Activated CD8-positive, alpha-beta memory T cell treated with anti-CD3 and anti-CD28 coated beads for 24 hours (primary cell): ENCODE measurements around the gene CCDC142.

Experiments
- DNase-seq: peaks from one replicate; pipeline ENCODE4 v3.0.0-alpha.2; 2020

CCDC142 gene, protein sequence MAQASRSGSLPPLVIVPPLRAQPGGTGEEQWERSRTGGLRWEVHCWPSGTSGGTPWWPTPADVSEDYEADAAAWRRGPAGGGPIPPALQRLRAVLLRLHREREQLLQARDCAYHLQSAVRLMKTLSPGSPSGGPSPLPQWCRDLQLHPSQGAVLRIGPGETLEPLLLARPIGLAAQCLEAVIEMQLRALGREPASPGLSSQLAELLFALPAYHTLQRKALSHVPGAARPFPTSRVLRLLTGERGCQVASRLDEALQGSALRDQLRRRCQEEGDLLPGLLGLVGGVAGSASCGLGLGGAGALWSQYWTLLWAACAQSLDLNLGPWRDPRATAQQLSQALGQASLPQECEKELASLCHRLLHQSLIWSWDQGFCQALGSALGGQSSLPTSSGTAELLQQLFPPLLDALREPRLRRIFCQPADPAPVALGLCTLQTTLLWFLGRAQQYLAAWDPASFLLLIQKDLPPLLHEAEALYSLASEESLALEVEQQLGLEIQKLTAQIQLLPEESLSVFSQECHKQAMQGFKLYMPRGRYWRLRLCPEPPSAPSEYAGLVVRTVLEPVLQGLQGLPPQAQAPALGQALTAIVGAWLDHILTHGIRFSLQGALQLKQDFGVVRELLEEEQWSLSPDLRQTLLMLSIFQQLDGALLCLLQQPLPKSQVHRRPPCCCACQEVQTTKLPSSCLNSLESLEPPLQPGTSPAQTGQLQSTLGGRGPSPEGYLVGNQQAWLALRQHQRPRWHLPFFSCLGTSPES

DNA sequence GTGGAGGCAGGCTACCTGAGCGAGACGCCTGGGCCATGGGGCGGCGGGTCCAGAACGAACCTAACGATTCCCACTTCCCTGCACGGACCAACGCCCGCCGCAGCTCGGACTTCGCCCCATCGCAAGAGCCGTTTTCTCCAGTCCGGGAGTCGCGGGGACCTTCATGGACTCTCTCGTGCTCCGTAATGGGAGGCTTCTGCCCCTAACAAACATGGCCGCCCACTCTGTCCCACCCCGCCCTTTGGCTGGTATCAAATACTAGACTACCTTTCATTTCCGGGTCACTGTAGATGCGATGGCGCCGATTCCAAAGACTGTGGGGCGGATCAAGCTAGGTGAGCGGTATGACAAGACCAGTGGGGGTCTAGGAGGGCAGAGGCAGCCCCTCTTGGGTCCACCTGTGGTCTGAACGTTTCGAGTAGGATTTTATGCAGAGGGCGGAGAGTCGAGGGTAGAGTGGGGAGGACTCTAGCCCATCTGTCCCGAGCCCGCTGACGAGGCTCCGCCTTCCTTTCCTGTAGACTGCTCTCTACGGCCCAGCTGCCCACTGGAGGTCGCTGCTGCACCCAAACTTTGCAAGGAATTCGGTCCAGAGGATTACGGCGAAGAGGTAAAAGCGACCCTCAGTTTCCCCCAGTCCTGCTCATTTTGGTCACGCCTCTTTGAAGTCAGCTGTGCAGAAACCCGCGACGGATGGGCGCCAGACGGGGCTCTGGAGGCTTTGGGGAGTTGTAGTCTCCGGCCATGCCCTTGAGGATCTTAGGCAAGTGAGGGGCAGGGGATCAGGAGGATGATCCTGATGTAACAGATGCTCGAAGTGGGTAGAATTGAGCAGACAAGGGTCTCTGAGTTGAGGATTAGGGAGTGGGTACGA is at the start of gene CCDC142, which contains the start of gene TTC31:
Gene CCDC142, minus strand, starts transcription at position 198 of the 874 bp plus-strand sequence. Its CDS starts 161 bp downstream, at position 37.
Gene TTC31, plus strand, starts transcription at position 281 of the 874 bp plus-strand sequence. Its CDS starts 15 bp downstream, at position 296.
- DNase-seq: peak; percentile 96

DNA sequence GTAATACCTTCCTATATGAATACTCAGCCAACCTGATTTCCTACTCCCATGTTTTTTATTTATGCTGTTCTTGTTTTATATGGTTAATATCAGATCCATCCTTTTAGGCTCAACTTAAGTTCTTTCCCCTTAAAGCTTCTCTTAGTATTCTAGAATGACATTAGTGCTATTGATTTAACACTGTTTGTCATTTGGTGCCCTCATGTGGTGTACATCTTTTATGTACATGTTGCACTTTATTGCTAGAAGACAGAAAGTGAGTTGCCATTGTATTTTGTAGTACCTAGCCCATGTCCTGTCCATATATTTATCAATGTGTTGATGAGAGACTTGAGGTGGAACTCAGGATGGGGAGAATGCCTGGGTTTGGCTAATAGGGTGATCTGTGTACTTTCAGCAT is 49.4 kb upstream of the CCDC142 start:
- DNase-seq: no peak

DNA sequence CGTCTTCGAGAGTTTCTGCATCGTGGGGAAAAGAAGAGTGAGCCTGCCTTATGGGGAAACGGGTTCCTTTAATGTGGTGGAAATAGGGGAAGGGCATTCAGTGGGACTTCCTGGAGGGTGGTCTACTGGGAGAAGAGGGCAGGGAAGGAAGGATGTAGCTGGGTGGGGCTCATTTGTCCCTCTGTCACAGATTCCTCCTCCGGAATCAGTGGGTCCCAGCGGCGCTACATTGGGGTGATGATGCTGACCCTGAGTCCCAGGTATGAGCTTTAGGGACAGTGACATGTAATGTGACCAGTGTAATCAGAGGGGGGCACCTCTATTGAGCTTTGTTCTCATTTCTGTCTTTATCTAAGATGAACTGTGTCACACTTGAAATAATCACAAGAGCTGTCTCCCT is 48.9 kb upstream of the CCDC142 start:
- no peak for DNase-seq

DNA sequence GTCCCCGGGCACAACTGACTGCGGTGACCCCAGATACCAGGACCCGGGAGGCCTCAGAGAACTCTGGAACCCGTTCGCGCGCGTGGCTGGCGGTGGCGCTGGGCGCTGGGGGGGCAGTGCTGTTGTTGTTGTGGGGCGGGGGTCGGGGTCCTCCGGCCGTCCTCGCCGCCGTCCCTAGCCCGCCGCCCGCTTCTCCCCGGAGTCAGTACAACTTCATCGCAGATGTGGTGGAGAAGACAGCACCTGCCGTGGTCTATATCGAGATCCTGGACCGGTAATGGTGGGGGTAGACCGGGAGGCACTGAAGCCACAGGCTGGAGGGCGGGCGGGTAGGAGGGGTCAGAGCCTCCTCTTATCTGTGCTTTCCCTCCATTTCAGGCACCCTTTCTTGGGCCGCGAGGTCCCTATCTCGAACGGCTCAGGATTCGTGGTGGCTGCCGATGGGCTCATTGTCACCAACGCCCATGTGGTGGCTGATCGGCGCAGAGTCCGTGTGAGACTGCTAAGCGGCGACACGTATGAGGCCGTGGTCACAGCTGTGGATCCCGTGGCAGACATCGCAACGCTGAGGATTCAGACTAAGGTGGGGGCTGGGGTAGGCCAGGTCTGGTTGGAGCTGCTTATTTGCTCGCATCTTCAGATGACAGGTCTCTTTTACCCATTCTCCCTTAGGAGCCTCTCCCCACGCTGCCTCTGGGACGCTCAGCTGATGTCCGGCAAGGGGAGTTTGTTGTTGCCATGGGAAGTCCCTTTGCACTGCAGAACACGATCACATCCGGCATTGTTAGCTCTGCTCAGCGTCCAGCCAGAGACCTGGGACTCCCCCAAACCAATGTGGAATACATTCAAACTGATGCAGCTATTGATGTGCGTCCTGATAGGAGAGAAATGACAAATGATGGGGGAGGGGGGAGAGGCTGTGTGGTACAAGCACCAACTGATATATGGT is 47.7 kb upstream of the CCDC142 start:
- DNase-seq: peak; percentile 82

DNA sequence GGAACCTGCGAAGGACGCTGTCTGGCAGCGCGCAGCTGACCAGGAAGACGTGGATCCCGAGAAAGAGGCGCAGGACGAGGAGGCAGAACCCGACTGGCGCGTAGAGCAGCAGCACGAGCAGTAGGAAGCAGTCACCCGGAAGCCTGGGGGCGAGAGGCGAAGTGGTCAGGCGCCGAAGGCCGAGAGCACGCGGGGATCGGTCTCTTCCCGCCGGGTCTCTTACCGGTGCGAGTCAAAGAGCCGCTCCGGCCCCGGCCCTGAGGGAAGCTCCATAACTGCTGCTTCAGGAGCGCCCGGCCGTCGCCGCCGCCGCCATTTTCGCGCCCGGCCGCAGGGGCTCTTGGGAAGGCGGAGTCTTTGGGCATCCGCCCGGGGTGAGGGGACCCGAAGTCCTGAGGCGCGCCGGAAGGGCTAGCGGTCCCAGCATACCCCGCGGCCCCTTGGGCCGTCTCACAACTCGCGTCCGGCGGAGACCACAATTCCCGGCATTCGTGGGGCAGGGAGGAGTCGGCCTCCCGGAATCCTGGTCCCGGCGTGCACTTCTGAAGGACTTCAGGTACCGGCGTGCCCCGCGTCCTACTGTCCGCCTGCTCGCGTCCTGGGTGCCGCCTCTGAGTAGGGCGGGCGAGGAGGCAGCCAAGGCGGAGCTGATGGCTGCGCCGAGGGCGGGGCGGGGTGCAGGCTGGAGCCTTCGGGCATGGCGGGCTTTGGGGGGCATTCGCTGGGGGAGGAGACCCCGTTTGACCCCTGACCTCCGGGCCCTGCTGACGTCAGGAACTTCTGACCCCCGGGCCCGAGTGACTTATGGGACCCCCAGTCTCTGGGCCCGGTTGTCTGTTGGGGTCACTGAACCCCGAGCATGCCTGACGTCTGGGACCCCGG is 46.8 kb upstream of the CCDC142 start, which contains the start of the genes AUP1 and HTRA2:
Gene AUP1, minus strand, starts transcription at position 350 of the 882 bp plus-strand sequence. Its CDS starts 77 bp downstream, at position 273.
Gene HTRA2, plus strand, starts transcription at position 577 of the 882 bp plus-strand sequence. Its CDS starts 74 bp downstream, at position 651.
- peak; percentile 96 for DNase-seq

DNA sequence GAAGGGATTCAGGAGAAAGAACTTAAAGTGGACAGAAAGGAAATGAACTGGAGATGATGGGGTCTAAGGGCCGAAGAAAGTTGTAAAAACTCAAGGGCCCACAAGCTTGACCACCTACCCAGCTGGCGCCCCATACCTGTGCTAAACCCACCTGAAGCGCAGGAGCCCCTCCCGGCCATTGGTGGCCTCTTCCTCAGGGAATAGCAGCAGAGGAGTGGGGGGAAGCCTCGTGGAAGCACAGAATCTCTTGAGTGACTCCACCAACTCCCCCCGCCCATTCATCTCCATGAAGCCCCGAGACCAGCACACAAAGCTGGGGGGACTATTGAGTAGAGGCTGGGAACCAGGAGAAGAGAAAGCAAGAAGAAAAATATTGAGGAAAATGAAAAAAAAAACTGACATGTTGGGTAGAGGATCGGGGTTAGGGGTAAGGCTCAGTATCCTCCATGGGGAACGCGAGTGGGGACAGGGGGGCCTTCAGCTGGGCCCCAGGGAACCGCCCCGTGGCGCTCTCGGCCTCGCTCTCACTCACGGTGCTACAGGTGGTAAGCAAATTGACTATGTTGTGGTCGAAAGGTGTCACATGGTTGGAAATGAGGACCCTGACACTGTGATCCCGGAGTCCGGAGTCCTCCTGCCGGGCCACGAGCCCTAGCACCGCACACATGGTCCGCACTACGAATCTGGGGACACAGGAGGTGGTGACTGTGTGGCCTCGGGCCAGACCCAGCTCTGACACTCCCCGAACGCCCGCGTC is 46.0 kb upstream of the CCDC142 start:
- no peak for DNase-seq

DNA sequence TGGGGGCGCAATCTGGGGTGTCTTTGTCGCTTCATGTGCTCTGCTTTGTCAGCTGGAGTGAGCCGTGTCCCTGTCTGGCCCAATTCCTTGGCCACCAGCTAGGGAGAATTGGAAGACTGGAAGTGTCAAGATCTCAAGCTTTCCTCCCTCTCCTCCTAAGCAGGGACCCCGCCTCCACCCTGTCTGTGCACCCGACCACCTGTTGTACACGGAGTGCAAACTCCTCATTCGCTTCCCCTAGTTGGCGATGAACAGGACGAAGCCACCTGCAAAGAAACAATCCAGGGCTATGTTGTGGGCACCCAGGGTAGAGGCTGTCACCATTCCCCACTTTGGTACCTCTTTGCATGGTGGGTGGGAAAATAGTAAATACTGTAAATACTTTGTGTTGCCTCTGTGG is 44.9 kb upstream of the CCDC142 start:
- no peak for DNase-seq

DNA sequence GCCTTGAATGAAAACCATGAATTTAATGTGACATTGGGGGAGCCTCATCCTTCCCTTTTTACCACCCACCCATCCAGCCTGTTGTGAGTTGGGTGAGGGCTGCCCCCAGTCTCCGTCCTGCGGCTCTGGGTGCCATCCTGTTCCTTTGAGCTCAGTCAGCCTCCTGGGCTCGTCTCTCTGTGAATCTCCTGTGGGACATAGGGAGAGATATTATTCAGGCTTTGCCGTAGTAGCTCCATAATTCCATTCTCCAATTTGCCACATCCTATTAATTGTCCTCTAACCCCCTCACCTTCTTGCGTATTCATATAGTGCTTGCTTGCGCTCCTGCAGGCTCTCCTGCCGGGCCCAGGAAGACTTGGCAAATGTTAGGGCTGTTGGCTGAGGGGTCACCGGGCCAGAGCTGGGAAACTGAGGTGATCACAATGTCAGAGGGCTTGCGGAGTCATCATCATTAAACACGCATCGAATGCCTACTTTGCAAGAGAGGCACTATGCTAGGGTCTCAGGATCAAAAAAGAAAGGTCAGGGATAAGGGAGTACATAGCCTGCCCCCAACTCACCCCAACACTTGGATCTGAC is 43.9 kb upstream of the CCDC142 start:
- no peak for DNase-seq

DNA sequence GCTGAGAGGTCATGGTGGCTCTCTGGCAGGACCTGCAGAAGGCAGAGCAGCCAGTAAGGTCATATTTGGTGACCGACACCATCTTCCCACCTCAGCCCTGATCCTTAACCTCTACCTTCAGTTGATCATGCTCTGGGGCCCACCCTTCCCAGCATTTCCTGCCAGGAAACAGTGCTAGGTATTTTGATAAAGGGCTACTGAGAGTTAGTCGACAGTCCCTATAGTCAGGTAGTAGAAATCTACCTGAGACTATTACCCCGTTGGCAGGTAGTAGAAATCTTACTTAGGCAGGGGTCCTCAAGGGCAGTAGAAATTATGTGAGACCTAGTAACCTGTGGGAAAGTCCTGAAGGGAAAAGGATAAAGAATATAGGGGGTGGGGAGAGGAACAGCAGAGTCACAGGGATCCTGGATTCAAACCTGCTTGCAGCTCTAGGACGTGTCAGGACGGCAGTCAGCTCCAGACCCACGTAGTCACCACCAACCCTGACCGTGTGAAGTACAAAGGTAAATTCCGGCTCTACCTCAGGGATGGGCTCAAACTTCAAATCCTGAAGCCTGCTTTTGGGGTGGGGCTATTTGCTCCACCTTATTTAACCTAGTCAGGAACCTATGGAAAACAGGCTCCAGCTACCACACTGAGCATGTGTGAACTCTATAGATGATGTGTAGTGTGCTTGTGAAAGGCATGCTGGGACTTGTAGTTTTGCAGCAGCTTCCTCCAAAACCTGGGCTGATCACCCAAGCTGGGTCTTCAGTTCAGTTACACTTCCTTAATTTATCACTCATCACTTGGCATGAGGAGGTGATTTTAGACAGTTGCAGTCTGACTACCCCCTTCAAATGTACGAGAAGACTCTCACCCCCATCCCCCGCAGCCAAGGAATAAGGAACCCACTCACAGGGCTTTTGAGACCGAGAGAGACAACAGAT is 43.2 kb upstream of the CCDC142 start, which contains the start of gene DQX1:
Gene DQX1, minus strand, starts transcription at position 515 of the 932 bp plus-strand sequence. Its CDS starts 502 bp downstream, at position 13.
- no peak for DNase-seq

DNA sequence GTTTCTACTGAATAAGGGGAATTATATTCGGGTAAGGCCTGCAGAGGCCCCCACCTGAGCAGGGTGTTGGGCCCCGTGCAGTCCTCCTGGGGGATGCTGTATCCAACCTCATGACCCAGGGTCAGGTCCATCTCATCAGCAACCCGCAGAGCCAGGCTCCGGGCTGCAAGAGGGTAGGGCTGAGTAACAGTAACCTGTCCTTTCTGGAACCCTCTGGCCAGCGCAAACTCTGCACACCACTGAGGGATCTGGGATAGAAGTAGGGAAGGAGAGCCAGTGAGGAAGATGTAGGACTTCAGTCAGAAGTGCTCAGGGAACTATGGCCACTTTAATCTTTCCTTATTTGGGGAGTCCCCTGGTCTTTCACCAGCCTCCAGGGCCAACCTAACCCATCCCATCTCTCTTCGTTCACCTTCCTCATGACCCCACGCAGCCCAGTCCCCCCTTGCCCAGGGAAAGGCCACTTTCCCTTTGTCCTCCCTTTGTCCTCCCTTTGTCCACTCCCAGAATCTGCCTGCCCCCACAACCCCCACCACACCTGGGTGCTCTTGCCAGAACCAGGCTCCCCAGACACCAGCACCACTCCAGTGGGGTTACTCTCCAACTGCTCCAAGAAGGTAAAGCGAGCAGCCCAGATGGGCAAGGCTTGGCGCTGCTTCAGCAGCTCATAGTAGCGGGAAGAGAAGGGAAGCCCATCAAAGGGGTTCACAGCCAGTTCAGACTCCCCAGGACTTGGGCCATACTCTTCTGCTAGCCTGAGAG is 42.3 kb upstream of the CCDC142 start:
- DNase-seq: no peak

DNA sequence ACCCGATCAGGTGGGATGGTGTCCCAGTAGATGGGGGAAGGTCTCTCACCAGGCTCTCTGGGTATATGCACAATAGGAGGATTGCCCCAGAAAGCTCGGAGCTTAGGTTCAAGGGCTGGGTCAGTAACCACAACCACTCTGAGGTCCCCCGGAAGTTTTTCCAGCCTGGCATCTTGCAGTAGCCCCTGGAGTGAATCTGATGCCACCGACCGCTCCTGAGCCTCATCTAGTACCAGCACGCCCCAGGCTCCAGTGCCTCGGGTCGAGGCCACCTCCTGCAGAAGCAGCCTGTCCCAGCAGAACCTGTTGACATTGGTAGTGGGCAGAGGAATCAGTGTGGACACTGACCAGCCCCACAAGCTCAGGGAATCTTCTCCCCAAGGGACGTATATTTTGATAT is 41.2 kb upstream of the CCDC142 start:
- no peak for DNase-seq

DNA sequence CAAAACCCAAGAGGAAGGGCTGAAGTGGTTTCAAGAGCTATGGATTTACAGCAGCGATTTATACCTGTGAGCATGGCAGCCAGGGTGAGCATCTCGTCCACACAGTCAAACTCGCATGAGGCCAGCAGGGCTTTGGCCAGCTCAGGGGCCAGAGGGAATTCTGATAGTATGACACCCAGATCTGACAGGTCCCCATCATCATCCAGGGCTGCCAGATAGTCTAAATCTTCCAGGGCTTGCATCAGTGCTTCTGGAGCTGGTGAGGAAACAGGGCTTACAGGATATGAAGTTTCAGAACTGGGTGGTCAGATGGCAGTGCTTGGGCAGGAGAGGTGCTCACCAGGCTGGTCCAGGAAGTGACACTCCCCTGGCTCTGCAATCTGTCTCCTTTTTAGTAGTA is 39.7 kb upstream of the CCDC142 start:
- DNase-seq: no peak

DNA sequence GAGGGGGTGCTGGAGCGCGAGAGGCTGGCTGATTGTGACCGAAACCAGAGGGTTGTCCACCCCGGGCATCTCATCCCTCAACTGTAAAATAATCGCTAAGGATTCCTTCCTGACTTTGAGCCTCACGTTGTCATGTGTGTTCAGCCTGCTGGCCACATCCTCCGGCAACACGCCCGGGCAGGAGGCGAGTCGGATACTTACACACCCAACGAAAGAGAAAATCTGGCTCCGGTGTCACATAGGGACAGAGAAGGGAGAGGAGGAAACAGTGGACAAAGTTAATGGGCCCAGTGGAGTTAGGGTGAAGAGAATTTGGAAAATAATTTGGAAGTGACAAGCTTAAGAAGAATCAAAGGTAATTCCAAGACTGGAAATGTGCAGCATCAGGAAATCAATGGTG is 33.9 kb upstream of the CCDC142 start:
- no peak for DNase-seq

DNA sequence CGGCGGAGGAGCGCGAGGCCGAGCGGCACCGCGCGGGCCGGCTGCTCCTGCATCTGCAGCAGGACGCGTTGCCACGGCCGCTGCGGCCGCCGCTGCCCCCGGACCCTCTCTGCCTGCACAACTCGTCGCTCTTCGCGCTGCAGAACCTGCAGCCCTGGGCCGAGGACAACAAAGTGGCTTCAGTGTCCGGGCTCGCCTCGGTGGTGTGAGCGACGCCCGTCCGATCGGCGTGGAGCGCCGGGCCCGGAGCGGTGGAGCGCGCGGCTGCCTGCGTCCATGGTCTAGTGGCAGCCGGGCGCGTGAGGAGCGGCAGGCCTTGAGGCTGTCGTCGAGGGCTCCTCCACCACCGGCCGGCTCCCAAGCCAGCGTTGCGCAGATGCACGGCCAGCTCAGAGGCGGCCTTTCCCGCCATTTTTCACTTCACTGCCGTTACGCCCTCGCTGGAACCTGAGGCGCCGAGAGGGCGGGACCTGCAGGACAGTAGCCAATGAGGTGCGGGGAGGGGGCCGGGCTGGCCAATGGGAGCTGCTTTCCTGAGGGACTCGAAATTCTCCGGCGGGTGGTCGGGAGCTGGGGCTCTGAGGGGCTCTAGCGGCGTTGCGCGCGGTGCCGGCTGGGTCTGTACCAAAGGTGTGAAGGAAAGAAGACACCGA is 33.3 kb upstream of the CCDC142 start:
- DNase-seq: peak; percentile 91

DNA sequence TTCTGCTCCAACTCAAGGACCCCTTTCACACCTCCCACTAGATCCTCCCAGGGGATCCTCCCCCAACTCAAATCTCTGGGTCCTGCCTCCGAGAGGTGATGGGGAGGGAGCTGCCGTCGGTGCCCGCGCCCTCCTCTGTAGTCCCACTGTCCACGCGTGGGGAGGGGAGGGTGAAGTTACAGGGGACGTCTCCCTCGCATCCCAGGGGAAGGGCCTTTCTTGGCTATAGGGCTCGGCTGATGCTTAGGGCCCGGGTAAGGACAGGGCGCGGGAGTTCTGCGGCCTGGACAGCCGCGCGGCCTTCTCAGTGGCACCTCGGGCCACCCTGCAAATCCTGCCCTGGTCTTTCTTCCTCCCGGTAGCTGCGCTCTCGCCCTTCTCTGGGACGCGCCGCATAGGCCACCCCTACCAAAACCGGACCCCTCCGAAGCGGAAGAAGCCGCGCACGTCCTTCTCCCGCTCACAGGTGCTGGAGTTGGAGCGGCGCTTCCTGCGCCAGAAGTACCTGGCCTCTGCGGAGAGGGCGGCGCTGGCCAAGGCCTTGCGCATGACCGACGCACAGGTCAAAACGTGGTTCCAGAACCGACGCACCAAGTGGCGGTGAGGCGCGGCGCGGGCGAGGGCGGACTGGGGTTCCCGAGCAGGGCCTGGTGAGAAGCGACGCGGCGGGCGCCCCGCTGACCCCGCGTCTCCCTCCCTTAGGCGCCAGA is 32.6 kb upstream of the CCDC142 start:
- no peak for DNase-seq
